Gastrocnemius medialis (tissue), 4 donors: Measurements from ENCODE around the gene VWA3B. TPM values are rescaled to one million over a fixed set of nuclear protein-coding genes. Genes with fewer than 3 reads are reported as not detected.
"Not testable (repeated sequence)": the region's sequence is repeated elsewhere in the genome, so short reads cannot be mapped to it uniquely, and the experiment has no call there.

Source experiments
- ATAC-seq, 2 donors: fragments of 150-250 bp; one replicate each; pipeline ENCODE4 v1.9.1; 2016
- DNase-seq, 2 donors: peaks; one replicate each; pipeline ENCODE4 v3.0.0-alpha.2; 2019
- H3K27ac ChIP-seq, 4 donors: fragments of 200-600 bp; sonication (generic); 1 replicate in 1 of 4; 2 replicates in 3 of 4; pipeline ENCODE4 v1.5.1; 2016 to 2018; ENCODE audit warnings: mild to moderate bottlenecking in 2 of 4, moderate library complexity in 1 of 4
- H3K27me3 ChIP-seq, 3 donors: fragments of 200-600 bp; sonication (generic) in 2 of 3; 1 replicate in 1 of 3; 2 replicates in 2 of 3; pipeline versions ENCODE4 v1.5.1 to v1.6.0; 2016 to 2019; ENCODE audit warnings: mild to moderate bottlenecking in 1 of 3, moderate library complexity in 1 of 3
- H3K36me3 ChIP-seq, 2 donors: fragments of 200-600 bp; sonication (generic) in 1 of 2; one replicate each; pipeline ENCODE4 v1.5.1; 2017 to 2018
- H3K4me1 ChIP-seq, 2 donors: fragments of 200-600 bp; sonication (generic) in 1 of 2; one replicate each; pipeline ENCODE4 v1.5.1; 2016 to 2017; ENCODE audit warnings: mild to moderate bottlenecking in 2 of 2
- H3K4me3 ChIP-seq, 4 donors: fragments of 200-600 bp; sonication (generic) in 3 of 4; 1 replicate in 1 of 4; 2 replicates in 3 of 4; pipeline ENCODE4 v1.5.1; 2016 to 2019; ENCODE audit warnings: mild to moderate bottlenecking in 2 of 4
- H3K9me3 ChIP-seq, 3 donors: fragments of 200-600 bp; sonication (generic) in 2 of 3; 1 replicate in 1 of 3; 2 replicates in 2 of 3; pipeline ENCODE4 v1.5.1; 2016 to 2019
- POLR2A ChIP-seq, 2 donors: fragments of 450-650 bp; IDR thresholded peaks; one replicate each; pipeline ENCODE4 v1.6.1; 2017; ENCODE audit warnings: antibody characterized with exemption in 2 of 2, mild to moderate bottlenecking in 2 of 2, moderate library complexity in 2 of 2
- in situ Hi-C, 4 donors: fragments of 200-750 bp; cut with MboI; loops; one replicate each; pipeline versions ENCODE4 v1.15.0 to v1.8.0; 2017; ENCODE audit warnings: low sequenced_read_pairs in 4 of 4
- intact Hi-C: fragments of 100-400 bp; cut with DNase I; formaldehyde crosslinking; loops from one replicate; pipeline ENCODE4 v1.15.1; 2023; ENCODE audit warnings: low total_unique reads
- total RNA-seq, 4 donors: library from RNA; depleted of rRNA; stranded (reverse); fragments of >200 nt; gene quantifications; one replicate each; pipeline versions ENCODE4 v1.1.0 to v1.2.3, GENCODE V29; 2016
- TF ChIP-seq, protein P1 (sequence below), 5 experiments: fragments of 450-650 bp in 3 of 5; fragments of 200-600 bp in 2 of 5; sonication (generic) in 2 of 5; IDR thresholded peaks in 4 of 5; conservative IDR thresholded peaks in 1 of 5; 1 replicate in 4 of 5; 2 replicates in 1 of 5; pipeline ENCODE4 v1.5.1; 2016 to 2019; ENCODE audit warnings: antibody characterized with exemption in 5 of 5, mild to moderate bottlenecking in 3 of 5, moderate library complexity in 3 of 5

Gene VWA3B
- total RNA-seq, 4 donors from 2014 or later: not detected

DNA sequence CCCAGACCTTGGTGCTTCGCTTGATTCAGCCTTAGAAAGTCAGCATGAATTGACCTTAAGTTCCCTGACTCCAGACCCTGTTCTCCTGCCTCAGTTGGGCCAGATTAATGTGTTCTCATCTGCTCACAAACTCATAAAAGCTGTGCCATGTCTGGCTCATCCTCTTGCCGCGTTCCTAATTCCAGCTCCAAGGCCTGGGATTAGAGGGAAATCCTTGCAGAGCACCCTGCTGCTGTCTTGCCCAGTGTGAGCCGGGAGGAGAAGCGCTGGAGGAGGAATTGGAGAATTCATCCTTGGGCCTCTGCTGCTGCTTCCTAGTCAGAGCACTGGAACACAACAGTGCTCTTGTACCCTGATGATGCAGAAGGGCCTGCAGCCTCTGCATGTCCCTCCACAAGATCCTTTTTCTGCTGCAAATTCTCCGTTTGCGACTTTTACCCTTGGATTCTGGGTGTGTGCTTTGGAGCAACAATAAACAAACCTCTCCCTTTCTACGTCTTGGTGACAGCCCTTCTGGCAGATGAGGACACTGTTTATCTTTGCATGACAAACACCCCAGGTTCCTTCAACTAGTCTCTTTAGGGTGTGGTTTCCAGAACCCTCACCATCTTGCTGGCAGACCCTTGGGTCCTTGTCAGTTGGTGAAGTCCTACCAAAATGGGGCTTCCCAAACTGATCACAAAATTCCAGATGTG, 212.4 kb downstream of the VWA3B start:
- in situ Hi-C loops (no loop called here), intact Hi-C loops (no loop called here)
- H3K27ac ChIP-seq: no peak overlapping the region
- TF ChIP-seq, protein P1, sequence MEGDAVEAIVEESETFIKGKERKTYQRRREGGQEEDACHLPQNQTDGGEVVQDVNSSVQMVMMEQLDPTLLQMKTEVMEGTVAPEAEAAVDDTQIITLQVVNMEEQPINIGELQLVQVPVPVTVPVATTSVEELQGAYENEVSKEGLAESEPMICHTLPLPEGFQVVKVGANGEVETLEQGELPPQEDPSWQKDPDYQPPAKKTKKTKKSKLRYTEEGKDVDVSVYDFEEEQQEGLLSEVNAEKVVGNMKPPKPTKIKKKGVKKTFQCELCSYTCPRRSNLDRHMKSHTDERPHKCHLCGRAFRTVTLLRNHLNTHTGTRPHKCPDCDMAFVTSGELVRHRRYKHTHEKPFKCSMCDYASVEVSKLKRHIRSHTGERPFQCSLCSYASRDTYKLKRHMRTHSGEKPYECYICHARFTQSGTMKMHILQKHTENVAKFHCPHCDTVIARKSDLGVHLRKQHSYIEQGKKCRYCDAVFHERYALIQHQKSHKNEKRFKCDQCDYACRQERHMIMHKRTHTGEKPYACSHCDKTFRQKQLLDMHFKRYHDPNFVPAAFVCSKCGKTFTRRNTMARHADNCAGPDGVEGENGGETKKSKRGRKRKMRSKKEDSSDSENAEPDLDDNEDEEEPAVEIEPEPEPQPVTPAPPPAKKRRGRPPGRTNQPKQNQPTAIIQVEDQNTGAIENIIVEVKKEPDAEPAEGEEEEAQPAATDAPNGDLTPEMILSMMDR (IDR thresholded peaks at IDR 0.05 in 4 of 5, conservative IDR thresholded peaks at IDR 0.05 in 1 of 5): no peak
- no peak for TF ChIP-seq POLR2A (IDR thresholded peaks at IDR 0.05)
- no peaks in the 10 kb centered on the region for H3K4me1 ChIP-seq
- H3K27me3 ChIP-seq: no peaks in the 10 kb centered on the region
- H3K36me3 ChIP-seq: no peaks in the 10 kb centered on the region
- H3K4me3 ChIP-seq: no peak overlapping the region
- DNase-seq (no peak), ATAC-seq (no peak)
- H3K9me3 ChIP-seq: no peaks in the 10 kb centered on the region

DNA sequence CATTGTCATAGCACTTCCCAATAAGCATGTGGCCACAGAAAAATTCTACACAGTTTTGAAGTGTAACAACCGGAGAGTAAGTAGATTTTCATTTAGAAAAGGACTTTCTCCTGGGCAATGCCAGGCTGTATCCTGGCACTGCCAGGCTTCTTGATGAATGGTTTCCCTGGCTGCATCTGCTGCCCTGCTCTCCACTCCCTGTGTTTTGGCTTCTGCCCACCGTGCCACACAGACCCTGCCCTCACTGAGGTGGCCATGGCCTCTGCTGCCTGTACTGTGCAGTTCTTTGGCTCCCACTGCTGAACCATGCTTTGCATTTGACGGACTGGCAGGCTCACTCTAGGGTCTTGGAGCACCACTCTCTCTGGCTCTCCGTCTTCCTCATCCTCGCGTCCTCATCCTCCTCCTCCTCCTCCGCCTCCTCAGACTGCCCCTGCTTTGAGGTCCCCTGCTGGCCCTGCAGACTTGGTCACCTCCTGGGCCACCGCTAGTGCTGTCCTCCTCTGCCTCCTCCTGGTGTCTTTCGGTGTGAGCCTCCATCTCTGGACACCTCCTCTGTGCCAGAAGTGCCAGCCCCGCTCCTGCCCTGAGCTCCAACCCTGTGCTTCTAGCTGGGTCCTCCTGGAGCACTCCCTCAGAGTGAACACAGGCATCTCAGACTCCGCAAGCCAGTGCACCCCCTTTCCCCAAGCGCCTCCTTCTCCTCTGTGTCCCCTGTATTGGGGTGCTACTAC, 213.3 kb downstream of the VWA3B start:
- no peak for TF ChIP-seq POLR2A (IDR thresholded peaks at IDR 0.05)
- TF ChIP-seq, protein P1 (IDR thresholded peaks at IDR 0.05 in 4 of 5, conservative IDR thresholded peaks at IDR 0.05 in 1 of 5): no peak
- DNase-seq: no peak
- Histone ChIP-seq H3K36me3 (no peaks in the 10 kb centered on the region), H3K4me3 (no peak overlapping the region), H3K9me3 (no peaks in the 10 kb centered on the region), H3K4me1 (no peaks in the 10 kb centered on the region), H3K27ac (no peak overlapping the region), H3K27me3 (no peaks in the 10 kb centered on the region)
- intact Hi-C loops: no loop called here
- in situ Hi-C loops: no loop called here
- no peak for ATAC-seq

GRCh38 chr2:98301469-98301868, 214.5 kb downstream of the VWA3B start:
- in situ Hi-C loops: no loop called here
- H3K4me3 ChIP-seq: no peak overlapping the region
- H3K27me3 ChIP-seq: no peaks in the 10 kb centered on the region
- H3K36me3 ChIP-seq: no peaks in the 10 kb centered on the region
- H3K27ac ChIP-seq: no peak overlapping the region
- no peaks in the 10 kb centered on the region for H3K9me3 ChIP-seq
- H3K4me1 ChIP-seq: no peaks in the 10 kb centered on the region
- intact Hi-C loops: no loop called here
- DNase-seq (no peak), ATAC-seq (no peak)
- no peak for TF ChIP-seq POLR2A (IDR thresholded peaks at IDR 0.05)
- TF ChIP-seq, protein P1 (IDR thresholded peaks at IDR 0.05 in 4 of 5, conservative IDR thresholded peaks at IDR 0.05 in 1 of 5): no peak

DNA sequence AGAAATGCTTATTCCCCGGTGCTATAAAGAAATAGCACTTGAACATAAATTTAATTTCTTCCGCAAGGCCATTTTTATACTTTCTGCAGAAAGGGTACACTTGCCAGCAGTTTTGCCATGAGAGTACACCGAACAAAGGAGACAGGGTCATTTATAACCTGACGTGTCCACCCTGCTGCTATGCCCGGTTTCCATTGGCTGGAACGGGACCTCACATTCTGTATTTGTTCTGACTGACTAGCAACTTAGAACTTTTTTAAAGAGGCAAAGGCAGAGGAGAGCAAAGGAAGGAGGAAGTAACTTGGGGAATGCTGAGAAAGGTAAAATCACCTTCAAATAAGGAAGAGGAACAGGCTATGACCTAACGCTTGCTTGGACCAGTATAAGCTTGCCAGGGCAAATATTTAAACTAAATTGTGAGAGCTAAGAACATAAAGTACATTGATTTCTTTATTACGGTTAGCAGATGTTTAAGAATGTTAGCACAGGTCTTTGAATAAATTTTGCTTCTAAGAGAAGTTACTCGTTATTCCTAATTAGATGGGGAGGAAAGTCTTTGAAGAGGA, 220.2 kb downstream of the VWA3B start:
- H3K4me1 ChIP-seq, H3K4me3 ChIP-seq, DNase-seq, H3K36me3 ChIP-seq, ATAC-seq, H3K27ac ChIP-seq, H3K27me3 ChIP-seq, intact Hi-C loops, in situ Hi-C loops, H3K9me3 ChIP-seq: not testable (repeated sequence)

GRCh38 chr2:98308068-98308467, 221.1 kb downstream of the VWA3B start:
- Histone ChIP-seq H3K4me1 (no peaks in the 10 kb centered on the region), H3K36me3 (no peaks in the 10 kb centered on the region), H3K9me3 (no peaks in the 10 kb centered on the region), H3K27me3 (peaks cover 0 to 6% (median 0%) of the 10 kb centered on the region in 3 donors), H3K27ac (no peak overlapping the region), H3K4me3 (no peak overlapping the region)
- TF ChIP-seq, protein P1 (IDR thresholded peaks at IDR 0.05 in 4 of 5, conservative IDR thresholded peaks at IDR 0.05 in 1 of 5): no peak
- no peak for TF ChIP-seq POLR2A (IDR thresholded peaks at IDR 0.05)
- ATAC-seq (no peak), DNase-seq (no peak)
- intact Hi-C loops: no loop called here
- in situ Hi-C loops: no loop called here
